HEK293T (cell line): Measurements from ENCODE around the gene N4BP2L2.

Experiments
- ARNT ChIP-seq: fragments of 450-650 bp; IDR thresholded peaks from 2 replicates; pipeline ENCODE4 v1.6.1; 2017; ENCODE audit warnings: mild to moderate bottlenecking
- SP1 ChIP-seq: fragments of 450-650 bp; IDR thresholded peaks from 2 replicates; pipeline ENCODE4 v1.6.1; 2017
- SUZ12 ChIP-seq: fragments of 450-650 bp; IDR thresholded peaks from 2 replicates; pipeline ENCODE4 v1.6.1; 2016; ENCODE audit warnings: mild to moderate bottlenecking

DNA sequence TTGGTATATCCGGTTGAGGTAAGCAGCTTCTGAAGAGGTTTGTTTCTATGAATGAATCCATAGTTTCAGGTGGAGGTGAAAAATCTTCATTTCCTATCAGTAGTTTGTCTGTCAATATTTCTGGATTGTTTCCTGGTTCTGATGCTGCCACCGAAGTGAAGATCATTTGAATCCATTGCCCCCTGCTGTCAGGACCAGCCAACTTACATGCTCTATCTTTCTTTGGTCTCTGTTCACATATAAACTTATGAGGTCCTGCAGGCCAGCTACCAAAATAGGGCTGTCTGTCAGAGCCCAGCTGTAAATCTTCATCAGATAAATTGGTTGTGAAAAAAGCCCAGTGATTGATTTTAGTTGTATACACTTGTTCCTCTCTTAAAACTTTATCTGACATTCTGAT lies 95.5 kb downstream of the N4BP2L2 start:
- TF ChIP-seq SUZ12 (no peak), ARNT (no peak), SP1 (no peak)
